IMR-90 (cell line): ENCODE data around the gene TNFRSF13B. TPM values are rescaled to one million over a fixed set of nuclear protein-coding genes. Genes with fewer than 3 reads are reported as not detected.

Experiments
- ATAC-seq: fragments of 200-7000 bp; cut with Tn5 transposase; 2 replicates; pipeline ENCODE4 v1.9.1; 2020; ENCODE audit warnings: low read depth, mild to moderate bottlenecking, moderate library complexity
- BruUV-seq: library from RNA; stranded (reverse); fragments of 400-500 nt; replicated peaks from 2 replicates; lab custom pipeline; 2021; lab: Mats Ljungman, UMichigan
- CTCF ChIA-PET: fragments of 300-600 bp; formaldehyde crosslinking; extraction: SDS; loops from one replicate; lab custom pipeline; 2021; ENCODE audit warnings: antibody characterized with exemption; lab: Yijun Ruan, JAX
- POLR2A ChIA-PET: fragments of 300-600 bp; sonication (Branson Sonifier 250); formaldehyde crosslinking; loops from one replicate; lab custom pipeline; 2022; ENCODE audit warnings: antibody characterized with exemption; ENCODE audit not compliant: unreplicated experiment; lab: Charles Lee
- DNase-seq: peaks from one replicate; pipeline ENCODE4 v3.0.0; 2013
- H2AFZ ChIP-seq: replicated peaks from 2 replicates; pipeline ENCODE3; 2013; ENCODE audit warnings: low read length, mild to moderate bottlenecking; ENCODE audit not compliant: poor library complexity
- H2AK5ac ChIP-seq: 2 replicates; pipeline ENCODE4 v1.6.1; 2013; ENCODE audit warnings: low read depth, low read length, inconsistent platforms
- H2AK9ac ChIP-seq: replicated peaks from 2 replicates; pipeline ENCODE3; 2013; ENCODE audit warnings: mild to moderate bottlenecking, low read depth, low read length, moderate library complexity; ENCODE audit not compliant: poor library complexity
- H2BK120ac ChIP-seq: 2 replicates; pipeline ENCODE4 v1.6.1; 2013; ENCODE audit warnings: low read depth, low read length, inconsistent platforms
- H2BK15ac ChIP-seq: 3 replicates; pipeline ENCODE4 v1.6.1; 2013; ENCODE audit warnings: low read depth, low read length, inconsistent platforms
- H2BK20ac ChIP-seq: 2 replicates; pipeline ENCODE4 v1.6.1; 2013; ENCODE audit warnings: low read depth, mild to moderate bottlenecking, inconsistent platforms, low read length, moderate library complexity
- H2BK5ac ChIP-seq: 2 replicates; pipeline ENCODE4 v1.6.1; 2013; ENCODE audit warnings: mild to moderate bottlenecking, low read depth, low read length, inconsistent platforms; ENCODE audit not compliant: poor library complexity, severe bottlenecking
- H3K14ac ChIP-seq: replicated peaks from 2 replicates; pipeline ENCODE4 v1.6.1; 2013; ENCODE audit warnings: low read depth, low read length, inconsistent platforms
- H3K18ac ChIP-seq: 2 replicates; pipeline ENCODE4 v1.6.1; 2013; ENCODE audit warnings: low read depth, low read length, control low read depth
- H3K23ac ChIP-seq: 2 replicates; pipeline ENCODE4 v1.6.1; 2013; ENCODE audit warnings: low read depth, low read length, inconsistent platforms
- H3K27ac ChIP-seq: 2 replicates; pipeline ENCODE4 v1.5.1; 2013; ENCODE audit warnings: mild to moderate bottlenecking, control low read depth, low read length; ENCODE audit not compliant: insufficient read depth
- H3K27me3 ChIP-seq: 2 replicates; pipeline ENCODE4 v1.6.1; 2013; ENCODE audit warnings: low read length; ENCODE audit not compliant: control insufficient read depth, insufficient read depth
- H3K36me3 ChIP-seq: 2 replicates; pipeline ENCODE4 v1.6.1; 2013; ENCODE audit warnings: low read length, mixed read lengths; ENCODE audit not compliant: control insufficient read depth, insufficient read depth
- H3K4ac ChIP-seq: 2 replicates; pipeline ENCODE4 v1.6.1; 2013; ENCODE audit warnings: low read depth, low read length, inconsistent platforms
- H3K4me1 ChIP-seq: 2 replicates; pipeline ENCODE4 v1.6.1; 2013; ENCODE audit warnings: low read length, mixed read lengths; ENCODE audit not compliant: control insufficient read depth, insufficient read depth
- H3K4me2 ChIP-seq: 2 replicates; pipeline ENCODE4 v1.6.1; 2013; ENCODE audit warnings: low read depth, mild to moderate bottlenecking, control low read depth, low read length, moderate library complexity
- H3K4me3 ChIP-seq: 2 replicates; pipeline ENCODE4 v1.5.1; 2013; ENCODE audit warnings: low read depth, mild to moderate bottlenecking, control low read depth, low read length, moderate library complexity; ENCODE audit not compliant: insufficient read depth
- H3K56ac ChIP-seq: 2 replicates; pipeline ENCODE4 v1.6.1; 2013; ENCODE audit warnings: low read length, inconsistent platforms; ENCODE audit not compliant: insufficient read depth; ENCODE audit errors: extremely low read depth
- H3K79me1 ChIP-seq, 2 experiments: 2 replicates each; pipeline ENCODE4 v1.6.1; 2013; ENCODE audit warnings: low read length in 2 of 2, inconsistent platforms in 1 of 2, low read depth in 1 of 2
- H3K9ac ChIP-seq: 2 replicates; pipeline ENCODE4 v1.6.1; 2013; ENCODE audit warnings: low read depth, low read length, control low read depth
- H3K9me1 ChIP-seq: 2 replicates; pipeline ENCODE4 v1.6.1; 2013; ENCODE audit warnings: low read length, inconsistent platforms; ENCODE audit not compliant: insufficient read depth
- H3K9me3 ChIP-seq: 2 replicates; pipeline ENCODE4 v1.6.1; 2013; ENCODE audit warnings: low read length; ENCODE audit not compliant: control insufficient read depth, insufficient read depth
- H4K20me1 ChIP-seq: 2 replicates; pipeline ENCODE4 v1.6.1; 2013; ENCODE audit warnings: low read length, inconsistent platforms; ENCODE audit not compliant: insufficient read depth
- H4K5ac ChIP-seq: 2 replicates; pipeline ENCODE4 v1.6.1; 2013; ENCODE audit warnings: mild to moderate bottlenecking, low read depth, low read length, control low read depth
- H4K8ac ChIP-seq, 2 experiments: 2 replicates each; pipeline ENCODE4 v1.6.1; 2013; ENCODE audit warnings: low read depth in 2 of 2, low read length in 2 of 2, control low read depth in 1 of 2, inconsistent platforms in 1 of 2
- H4K91ac ChIP-seq: 2 replicates; pipeline ENCODE4 v1.6.1; 2013; ENCODE audit warnings: low read depth, low read length, inconsistent platforms; ENCODE audit not compliant: insufficient read depth
- BHLHE40 ChIP-seq: fragments of 150-350 bp; IDR thresholded peaks from 2 replicates; pipeline ENCODE4 v1.6.1; 2016; ENCODE audit warnings: mild to moderate bottlenecking, low read depth, low read length
- CEBPB ChIP-seq: IDR thresholded peaks from 2 replicates; pipeline ENCODE4 v1.6.1; 2012; ENCODE audit warnings: low read depth, low read length, improper control_type of control experiment
- CHD1 ChIP-seq: IDR thresholded peaks from 2 replicates; pipeline ENCODE4 v1.6.1; 2012; ENCODE audit warnings: low read depth, low read length, improper control_type of control experiment
- ELK1 ChIP-seq: fragments of 150-350 bp; IDR thresholded peaks from 2 replicates; pipeline ENCODE4 v1.6.1; 2016; ENCODE audit warnings: low read depth, mild to moderate bottlenecking, low read length, moderate library complexity, borderline replicate concordance
- MAFK ChIP-seq: IDR thresholded peaks from 2 replicates; pipeline ENCODE4 v1.6.1; 2012; ENCODE audit warnings: low read depth, low read length, improper control_type of control experiment
- MAZ ChIP-seq: IDR thresholded peaks from 2 replicates; pipeline ENCODE4 v1.6.1; 2012; ENCODE audit warnings: low read depth, mild to moderate bottlenecking, low read length, improper control_type of control experiment, moderate library complexity, borderline replicate concordance
- MXI1 ChIP-seq: IDR thresholded peaks from 2 replicates; pipeline ENCODE4 v1.6.1; 2012; ENCODE audit warnings: low read depth, mild to moderate bottlenecking, low read length, moderate library complexity, borderline replicate concordance
- NFE2L2 ChIP-seq: fragments of 150-350 bp; IDR thresholded peaks from 2 replicates; pipeline ENCODE4 v1.6.1; 2016; ENCODE audit warnings: low read depth, mild to moderate bottlenecking, low read length
- POLR2A ChIP-seq: IDR thresholded peaks from 2 replicates; pipeline ENCODE4 v1.6.1; 2012; ENCODE audit warnings: mild to moderate bottlenecking, low read depth, low read length
- RAD21 ChIP-seq: IDR thresholded peaks from 2 replicates; pipeline ENCODE4 v1.6.1; 2012; ENCODE audit warnings: low read length, improper control_type of control experiment
- RCOR1 ChIP-seq: IDR thresholded peaks from 2 replicates; pipeline ENCODE4 v1.6.1; 2012; ENCODE audit warnings: mild to moderate bottlenecking, low read length, improper control_type of control experiment; ENCODE audit not compliant: insufficient replicate concordance
- RFX5 ChIP-seq: IDR thresholded peaks from 2 replicates; pipeline ENCODE4 v1.8.0; 2012; ENCODE audit warnings: low read depth, mild to moderate bottlenecking, low read length, moderate library complexity
- SMC3 ChIP-seq: fragments of 150-350 bp; IDR thresholded peaks from 2 replicates; pipeline ENCODE4 v1.6.1; 2016; ENCODE audit warnings: low read depth, mild to moderate bottlenecking, antibody characterized with exemption, low read length, moderate library complexity
- USF2 ChIP-seq: fragments of 150-350 bp; IDR thresholded peaks from 2 replicates; pipeline ENCODE4 v1.6.1; 2017; ENCODE audit warnings: mild to moderate bottlenecking, antibody characterized with exemption, low read length, low read depth
- WGBS, 2 experiments: methylation state at CpG; one replicate each; pipeline versions ENCODE4 v1.1.5 to v1.1.7; 2013; ENCODE audit warnings: missing lambda C conversion rate in 2 of 2; ENCODE audit not compliant: insufficient read length in 1 of 2; ENCODE audit errors: extremely low coverage in 2 of 2; 5-methylcytosine and 5-hydroxymethylcytosine counted together
- dilution Hi-C: fragments of 300-500 bp; cut with HindIII; formaldehyde crosslinking; loops from one replicate; pipeline ENCODE4 v1.14.3; 2018; ENCODE audit warnings: low sequenced_read_pairs; ENCODE audit not compliant: unreplicated experiment
- in situ Hi-C: fragments of 300-500 bp; cut with MboI; formaldehyde crosslinking; loops from 3 replicates; pipeline ENCODE4 v1.14.3; 2019; ENCODE audit warnings: low sequenced_read_pairs, inconsistent platforms, mixed read lengths
- intact Hi-C: fragments of 100-400 bp; cut with micrococcal nuclease; formaldehyde crosslinking; loops from 2 replicates; pipeline ENCODE4 v1.10.0; 2022
- polyA plus RNA-seq, 3 experiments: library from polyadenylated mRNA; depleted of rRNA; stranded (reverse); fragments of >200 nt; gene quantifications; 2 replicates each; pipeline ENCODE4 v1.2.3, GENCODE V29; 2012; ENCODE audit warnings: low replicate concordance in 1 of 3
- total RNA-seq: library from RNA; depleted of rRNA; stranded (reverse); fragments of >200 nt; gene quantifications from 2 replicates; pipeline ENCODE4 v1.2.3, GENCODE V29; 2012
- TF ChIP-seq, protein P1 (sequence below): conservative IDR thresholded peaks from 2 replicates; pipeline ENCODE4 v1.5.1; 2012; ENCODE audit warnings: mild to moderate bottlenecking, low read depth, low read length, improper control_type of control experiment

The TNFRSF13B gene
- total and polyA plus RNA-seq, 2 of the 4 experiments (the other 2 are of a cell fraction) = not detected

GRCh38 chr17:17017343-17018014 is 45.6 kb upstream of the TNFRSF13B start:
- H2BK5ac ChIP-seq = no peak overlapping the region
- H3K36me3 ChIP-seq = no peaks in the 10 kb centered on the region
- intact Hi-C loops (no loop called here), in situ Hi-C loops (loop anchor here (25.0 kb wide), 1 partner anchor 620 kb away; no protein-coding TSS in a partner anchor), dilution Hi-C loops (no loop called here)
- H3K9ac ChIP-seq = no peak overlapping the region
- no peak for TF ChIP-seq ELK1
- no peak for TF ChIP-seq MAZ
- TF ChIP-seq RFX5 = no peak
- TF ChIP-seq NFE2L2 = no peak
- TF ChIP-seq RCOR1 = no peak
- no peak for TF ChIP-seq CHD1
- no peak for TF ChIP-seq RAD21
- TF ChIP-seq MXI1 = no peak
- no peak for TF ChIP-seq MAFK
- no peak for TF ChIP-seq CEBPB
- no peak for TF ChIP-seq SMC3
- TF ChIP-seq POLR2A = no peak
- TF ChIP-seq, protein P1, sequence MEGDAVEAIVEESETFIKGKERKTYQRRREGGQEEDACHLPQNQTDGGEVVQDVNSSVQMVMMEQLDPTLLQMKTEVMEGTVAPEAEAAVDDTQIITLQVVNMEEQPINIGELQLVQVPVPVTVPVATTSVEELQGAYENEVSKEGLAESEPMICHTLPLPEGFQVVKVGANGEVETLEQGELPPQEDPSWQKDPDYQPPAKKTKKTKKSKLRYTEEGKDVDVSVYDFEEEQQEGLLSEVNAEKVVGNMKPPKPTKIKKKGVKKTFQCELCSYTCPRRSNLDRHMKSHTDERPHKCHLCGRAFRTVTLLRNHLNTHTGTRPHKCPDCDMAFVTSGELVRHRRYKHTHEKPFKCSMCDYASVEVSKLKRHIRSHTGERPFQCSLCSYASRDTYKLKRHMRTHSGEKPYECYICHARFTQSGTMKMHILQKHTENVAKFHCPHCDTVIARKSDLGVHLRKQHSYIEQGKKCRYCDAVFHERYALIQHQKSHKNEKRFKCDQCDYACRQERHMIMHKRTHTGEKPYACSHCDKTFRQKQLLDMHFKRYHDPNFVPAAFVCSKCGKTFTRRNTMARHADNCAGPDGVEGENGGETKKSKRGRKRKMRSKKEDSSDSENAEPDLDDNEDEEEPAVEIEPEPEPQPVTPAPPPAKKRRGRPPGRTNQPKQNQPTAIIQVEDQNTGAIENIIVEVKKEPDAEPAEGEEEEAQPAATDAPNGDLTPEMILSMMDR = no peak
- TF ChIP-seq BHLHE40 = no peak
- TF ChIP-seq USF2 = no peak
- 0 out of 2 replicates have a peak overlapping the region, but pooled peaks have one; percentile 13 for H2AK5ac ChIP-seq
- no peak for ATAC-seq
- no peak overlapping the region for H2BK20ac ChIP-seq
- 89% methylated on average over 4 of the region's 8 CpGs; no CpG with 5 or more reads in 1 of the 2 experiments for WGBS, 2 experiments
- no peak overlapping the region for H3K4ac ChIP-seq
- no peak overlapping the region; the same call in 2 of the 3 replicates for H2BK15ac ChIP-seq
- peaks cover 9% of the 10 kb centered on the region for H3K4me1 ChIP-seq
- H3K27ac ChIP-seq = no peak overlapping the region
- POLR2A ChIA-PET = no interaction called here
- no peaks in the 10 kb centered on the region for H3K79me1 ChIP-seq
- H4K8ac ChIP-seq = no peak overlapping the region
- no peak overlapping the region for H3K23ac ChIP-seq
- no peak overlapping the region for H2AFZ ChIP-seq
- BruUV-seq = no TSS peak
- H3K18ac ChIP-seq = no peak overlapping the region
- H2BK120ac ChIP-seq = no peak overlapping the region
- H3K27me3 ChIP-seq = no peaks in the 10 kb centered on the region
- CTCF ChIA-PET = no interaction called here
- H4K91ac ChIP-seq = no peak overlapping the region
- no peak overlapping the region for H3K56ac ChIP-seq
- no peak overlapping the region for H3K4me2 ChIP-seq
- peaks cover 9% of the 10 kb centered on the region; the same call in 1 of the 2 replicates for H3K9me1 ChIP-seq
- H4K20me1 ChIP-seq = no peaks in the 10 kb centered on the region; the same call in none of the 2 replicates
- no peak for DNase-seq
- no peak overlapping the region for H4K5ac ChIP-seq
- no peak overlapping the region for H3K14ac ChIP-seq
- no peaks in the 10 kb centered on the region for H3K9me3 ChIP-seq
- no peak overlapping the region for H2AK9ac ChIP-seq
- H3K4me3 ChIP-seq = no peak overlapping the region
